IPS-NIHi7 (cell line): ENCODE data around the gene PCDHGB2.
A peak's percentile ranks its signal among the peaks of the same experiment; 100 is the strongest.
"Not testable (repeated sequence)": the region's sequence is repeated elsewhere in the genome, so short reads cannot be mapped to it uniquely, and the experiment has no call there.

Source experiments
- DNase-seq: peaks from one replicate; pipeline ENCODE4 v3.0.0; 2012; ENCODE audit warnings: mixed read lengths; ENCODE audit errors: extremely low spot score

PCDHGB2 gene

DNA sequence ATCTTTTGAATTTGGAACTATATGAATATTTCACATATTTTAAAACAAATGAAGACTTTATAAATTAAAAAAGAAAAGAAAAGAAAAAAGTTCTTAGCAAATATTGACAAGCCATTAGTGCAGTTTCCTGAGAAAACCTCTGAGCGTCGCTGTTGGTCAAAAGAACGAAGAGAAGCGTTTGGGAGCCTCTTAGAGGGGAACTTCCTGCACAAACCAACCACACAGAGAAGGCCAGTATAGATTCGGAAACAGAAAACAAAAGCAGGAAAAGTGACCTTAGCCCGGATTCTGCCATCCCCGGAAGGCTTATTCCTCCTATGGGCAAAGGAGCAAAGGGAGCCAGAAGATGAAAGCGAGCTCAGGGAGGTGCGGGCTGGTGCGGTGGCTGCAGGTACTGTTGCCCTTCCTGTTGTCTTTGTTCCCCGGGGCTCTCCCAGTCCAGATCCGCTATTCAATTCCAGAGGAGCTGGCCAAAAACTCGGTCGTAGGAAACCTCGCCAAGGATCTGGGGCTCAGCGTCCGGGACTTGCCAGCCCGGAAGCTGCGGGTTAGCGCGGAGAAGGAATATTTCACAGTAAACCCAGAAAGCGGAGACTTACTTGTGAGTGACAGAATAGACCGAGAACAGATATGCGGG is at the start of gene PCDHGB2:
Gene PCDHGB2, plus strand, starts transcription at position 205 of the 637 bp plus-strand sequence. Its CDS starts 142 bp downstream, at position 347.
- peak; percentile 71 for DNase-seq

DNA sequence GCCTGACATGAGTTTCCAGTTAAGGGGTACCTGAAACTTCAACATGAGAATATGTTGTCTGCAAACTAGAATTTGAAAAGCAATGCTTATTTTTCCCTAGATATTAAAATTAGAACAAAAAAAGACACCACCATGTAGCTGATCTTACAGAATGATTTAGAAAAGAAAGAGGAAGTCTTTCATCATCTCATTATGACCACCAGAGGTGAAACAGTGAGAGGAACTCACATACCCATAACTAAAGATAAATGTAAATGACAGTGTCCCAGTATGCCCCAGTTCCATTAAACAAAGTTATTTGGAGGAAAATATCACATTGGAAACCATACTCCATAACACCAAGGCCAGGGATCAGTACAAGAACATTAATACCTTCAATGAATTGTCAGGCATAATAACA is 46.1 kb upstream of the PCDHGB2 start:
- DNase-seq: no peak

DNA sequence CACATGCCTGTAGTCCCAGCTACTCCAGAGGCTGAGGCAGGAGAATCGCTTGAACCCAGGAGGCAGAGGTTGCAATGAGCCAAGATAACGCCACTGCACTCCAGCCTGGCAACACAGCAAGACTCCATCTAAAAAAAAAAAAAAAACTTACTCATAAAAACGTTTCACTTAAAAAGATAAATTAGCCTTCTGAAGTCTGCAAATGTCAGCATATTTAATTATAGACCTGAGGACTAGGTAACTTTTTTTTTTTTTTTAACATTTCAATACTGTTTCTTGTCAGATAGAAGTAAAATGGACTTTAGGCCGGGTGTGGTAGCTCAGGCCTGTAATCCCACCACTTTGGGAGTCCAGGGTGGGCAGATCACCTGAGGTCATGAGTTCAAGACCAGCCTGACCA is 42.8 kb upstream of the PCDHGB2 start:
- DNase-seq: not testable (repeated sequence)

DNA sequence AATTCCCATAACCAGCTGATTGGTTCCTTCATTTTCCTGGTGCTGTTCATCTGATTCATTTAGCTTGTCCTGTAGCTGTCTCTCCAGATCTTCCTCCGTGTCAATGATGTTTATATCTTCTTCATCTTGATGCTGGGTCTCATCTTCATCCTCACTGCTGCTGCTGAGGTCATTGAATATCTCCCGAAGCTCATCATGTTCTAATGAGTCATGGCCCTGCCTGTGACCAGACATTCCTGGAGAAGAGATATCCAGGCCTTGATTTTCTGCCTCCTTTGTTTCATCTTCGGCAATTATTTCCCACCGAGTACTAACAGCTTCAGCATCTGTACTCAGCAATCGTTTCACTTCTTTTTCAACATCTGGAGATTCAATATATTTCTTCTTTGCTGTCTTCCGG is 40.6 kb upstream of the PCDHGB2 start:
- DNase-seq: no peak

DNA sequence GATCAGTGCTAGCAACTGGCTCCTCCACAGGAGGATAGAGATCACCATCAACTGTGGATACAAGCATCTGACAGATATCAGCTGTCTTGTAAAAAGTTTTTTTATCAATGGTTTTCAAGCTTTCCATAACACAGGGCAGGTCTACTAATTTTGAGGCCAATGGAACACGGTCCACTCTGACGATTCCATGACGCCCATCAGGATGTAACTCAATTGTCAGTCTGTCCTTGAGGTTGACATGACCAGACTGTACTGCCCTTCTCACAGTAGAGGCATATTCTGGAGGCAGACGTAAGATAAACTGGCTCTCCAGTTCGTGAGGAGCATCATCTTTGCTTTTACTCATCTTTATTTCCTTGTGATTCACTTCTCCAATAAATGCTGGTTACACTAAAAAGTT is 40.1 kb upstream of the PCDHGB2 start:
- no peak for DNase-seq

DNA sequence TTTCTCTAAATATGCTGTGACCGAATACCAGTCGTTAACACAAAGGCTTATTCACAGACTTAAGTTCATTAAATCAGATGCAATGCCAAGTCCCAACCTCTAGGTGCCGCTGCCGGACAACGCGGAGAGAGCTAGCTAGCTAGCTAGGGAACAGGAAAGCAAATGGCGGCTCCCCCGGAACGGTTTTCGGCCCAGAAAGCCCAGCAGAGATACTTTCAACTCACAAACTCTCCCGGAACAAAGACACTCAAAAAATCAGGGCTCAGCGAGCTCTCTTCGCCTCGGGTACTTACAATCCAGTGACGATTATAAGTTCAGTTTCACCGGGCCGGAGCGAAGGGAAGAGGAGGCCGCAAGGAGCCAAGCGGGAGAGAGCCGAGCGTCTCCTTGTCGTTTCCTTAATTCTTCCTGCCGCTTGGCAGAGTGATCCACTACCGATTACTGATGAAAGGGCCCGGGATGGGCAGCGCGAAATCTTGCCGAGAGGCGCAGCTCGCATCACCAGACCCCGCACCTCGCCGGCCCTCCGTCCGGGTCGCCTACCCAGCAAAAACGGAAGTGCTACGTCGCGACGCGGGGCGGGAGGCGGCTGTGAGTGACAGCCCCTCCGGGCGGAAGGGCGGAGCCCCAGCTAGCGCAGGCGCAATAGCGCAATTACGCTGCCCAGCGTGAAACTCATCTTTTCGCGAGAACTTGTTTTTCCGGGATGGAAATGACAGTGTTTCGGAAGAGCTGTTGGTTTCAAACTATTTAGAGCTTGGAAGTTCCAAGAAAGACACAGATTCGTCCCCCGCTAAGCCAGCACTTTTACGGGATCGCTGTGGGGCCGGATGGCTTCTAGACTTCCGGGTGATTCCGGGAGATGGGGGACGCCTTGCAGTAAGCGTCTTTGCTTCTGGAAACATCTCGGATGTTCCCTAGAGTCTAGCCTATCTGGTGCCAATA is 39.3 kb upstream of the PCDHGB2 start, which contains the start of gene TAF7:
Gene TAF7, minus strand, starts transcription at position 560 of the 945 bp plus-strand sequence. CDS start 740 bp downstream, outside the sequence.
- peak; percentile 96 for DNase-seq

DNA sequence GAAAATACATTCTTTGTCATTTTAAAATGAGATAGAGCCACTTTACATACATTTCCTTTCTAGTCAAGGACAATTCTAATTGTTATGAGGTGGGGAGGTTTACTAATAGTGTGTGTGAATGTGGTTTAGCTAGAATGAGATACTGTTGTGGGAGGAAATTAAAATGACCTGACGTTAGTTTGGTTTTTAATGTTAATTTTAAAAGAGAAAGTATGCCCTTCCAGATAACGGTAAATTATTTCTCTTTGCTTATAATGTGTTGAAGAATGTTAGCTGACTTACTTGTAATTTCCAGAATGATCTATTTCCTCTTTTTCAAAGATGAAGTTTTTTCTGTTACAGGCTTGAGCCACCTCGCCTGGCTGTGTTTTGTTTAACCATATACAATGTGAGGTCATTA is 37.5 kb upstream of the PCDHGB2 start:
- DNase-seq: no peak

DNA sequence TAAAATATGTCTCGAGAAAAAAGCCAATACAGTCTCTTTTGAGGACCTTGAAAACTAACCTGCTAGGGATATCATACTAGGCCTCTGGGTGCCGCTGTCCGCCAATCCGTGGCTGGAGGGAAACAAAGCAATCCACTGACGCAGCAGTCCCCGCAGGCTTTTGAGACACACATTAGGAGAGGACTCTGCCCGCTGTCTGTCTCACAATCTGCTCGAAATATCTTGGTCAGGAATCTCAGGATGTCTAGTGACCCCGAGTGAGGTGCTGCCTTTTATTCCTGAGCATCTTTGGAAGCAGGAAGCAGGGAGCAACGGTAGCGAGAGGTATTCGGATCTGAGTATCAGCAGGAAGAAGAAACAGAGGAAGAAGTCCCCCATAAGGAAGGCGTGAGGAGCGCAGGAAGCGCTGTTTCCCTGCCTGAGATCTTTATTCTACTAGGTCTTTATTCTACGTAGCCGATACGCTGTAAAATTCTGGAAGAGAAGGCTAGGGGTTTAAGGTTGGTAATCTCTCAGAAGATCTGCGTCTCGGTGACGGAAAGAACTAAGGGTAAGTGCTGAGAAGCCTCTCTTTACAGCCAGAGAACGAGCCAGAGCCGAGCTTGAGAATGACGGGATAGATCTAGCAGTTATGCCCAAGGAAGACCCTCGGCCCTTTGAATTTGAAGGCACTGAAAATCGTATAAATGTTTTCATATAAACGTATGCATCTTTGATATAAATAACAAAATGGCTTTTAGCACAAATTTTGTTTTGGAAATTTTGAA is 33.5 kb upstream of the PCDHGB2 start:
- DNase-seq: peak; percentile 74

DNA sequence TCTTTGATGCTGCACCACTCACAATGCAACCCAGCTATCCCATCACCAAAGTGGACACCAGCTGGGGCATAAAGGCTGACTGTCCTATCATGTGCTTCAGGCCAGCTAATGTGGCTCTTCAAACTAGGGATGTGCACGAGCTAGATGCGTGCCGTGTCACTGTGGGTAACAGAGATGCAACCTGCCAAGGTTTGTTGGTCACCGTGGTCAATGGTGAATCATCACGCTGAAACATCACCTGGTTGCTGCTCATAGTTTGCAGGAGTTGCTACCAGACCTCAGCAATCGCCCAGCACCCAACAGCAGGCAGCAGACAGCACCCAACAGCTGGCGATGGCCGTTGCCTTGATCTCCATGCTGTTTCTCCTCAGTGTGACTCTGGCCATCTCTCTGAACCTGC is 31.6 kb upstream of the PCDHGB2 start:
- DNase-seq: no peak

DNA sequence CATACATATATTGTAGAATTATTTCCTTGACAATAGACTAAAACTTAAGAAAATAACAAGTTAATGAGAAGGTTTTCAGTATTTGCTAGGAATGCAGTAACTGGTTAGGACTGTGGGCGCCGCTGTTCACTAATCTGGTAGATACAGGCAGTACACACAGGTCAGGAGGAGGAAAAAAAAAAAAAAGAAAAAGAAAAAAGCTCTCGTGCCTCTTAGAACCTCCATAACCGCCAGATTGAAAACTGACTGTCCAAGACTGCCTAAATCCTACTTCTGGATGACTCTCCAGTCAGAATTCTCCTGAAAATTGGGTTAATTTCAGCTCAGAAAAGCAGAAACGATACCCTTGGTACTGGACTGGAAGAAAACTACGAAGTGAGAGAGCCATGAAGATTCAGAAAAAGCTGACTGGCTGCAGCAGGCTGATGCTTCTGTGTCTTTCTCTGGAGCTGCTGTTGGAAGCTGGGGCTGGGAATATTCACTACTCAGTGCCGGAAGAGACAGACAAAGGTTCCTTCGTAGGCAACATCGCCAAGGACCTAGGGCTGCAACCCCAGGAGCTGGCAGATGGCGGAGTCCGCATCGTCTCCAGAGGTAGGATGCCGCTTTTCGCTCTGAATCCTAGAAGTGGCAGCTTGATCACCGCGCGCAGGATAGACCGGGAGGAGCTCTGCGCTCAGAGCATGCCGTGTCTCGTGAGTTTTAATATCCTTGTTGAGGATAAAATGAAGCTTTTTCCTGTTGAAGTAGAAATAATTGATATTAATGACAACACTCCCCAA is 29.3 kb upstream of the PCDHGB2 start, which contains the start of gene PCDHGA1:
Gene PCDHGA1, plus strand, starts transcription at position 216 of the 782 bp plus-strand sequence.
- no peak for DNase-seq

DNA sequence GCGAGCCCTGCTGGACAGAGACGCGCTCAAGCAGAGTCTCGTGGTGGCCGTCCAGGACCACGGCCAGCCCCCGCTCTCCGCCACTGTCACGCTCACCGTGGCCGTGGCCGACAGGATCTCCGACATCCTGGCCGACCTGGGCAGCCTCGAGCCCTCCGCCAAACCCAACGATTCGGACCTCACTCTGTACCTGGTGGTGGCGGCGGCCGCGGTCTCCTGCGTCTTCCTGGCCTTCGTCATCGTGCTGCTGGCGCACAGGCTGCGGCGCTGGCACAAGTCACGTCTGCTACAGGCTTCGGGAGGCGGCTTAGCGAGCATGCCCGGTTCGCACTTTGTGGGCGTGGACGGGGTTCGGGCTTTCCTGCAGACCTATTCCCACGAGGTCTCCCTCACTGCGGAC is 27.2 kb upstream of the PCDHGB2 start:
- DNase-seq: not testable (repeated sequence)

DNA sequence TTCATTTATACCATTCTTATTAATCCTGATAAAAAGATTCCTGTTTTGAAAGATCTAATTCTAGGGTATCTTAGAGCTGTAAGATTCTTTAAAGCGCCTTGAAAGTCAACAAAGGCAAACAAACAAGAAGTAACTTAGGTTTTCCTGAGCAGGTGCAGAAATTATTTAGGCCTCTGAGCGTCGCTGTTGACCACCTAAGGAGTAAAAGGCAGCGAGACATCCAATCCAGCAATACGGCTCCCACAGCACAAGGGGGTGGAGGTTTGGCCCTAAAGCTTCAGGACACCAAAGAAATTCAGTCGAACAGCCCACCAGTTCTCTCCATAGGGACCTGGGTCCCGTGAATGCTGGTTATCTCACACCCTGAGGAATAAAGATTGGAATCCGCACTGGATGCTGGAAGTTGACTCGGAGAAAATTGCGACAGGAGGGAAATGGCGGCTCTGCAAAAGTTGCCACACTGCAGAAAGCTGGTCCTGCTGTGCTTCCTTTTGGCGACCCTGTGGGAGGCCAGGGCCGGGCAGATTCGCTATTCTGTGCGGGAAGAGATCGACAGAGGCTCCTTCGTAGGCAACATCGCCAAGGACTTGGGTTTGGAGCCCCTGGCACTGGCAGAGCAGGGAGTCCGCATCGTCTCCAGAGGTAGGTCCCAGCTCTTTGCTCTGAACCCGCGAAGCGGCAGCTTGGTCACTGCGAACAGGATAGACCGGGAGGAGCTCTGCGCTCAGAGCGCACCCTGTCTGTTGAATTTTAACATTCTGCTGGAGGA is 21.1 kb upstream of the PCDHGB2 start, which contains the start of gene PCDHGA2:
Gene PCDHGA2, plus strand, starts transcription at position 223 of the 769 bp plus-strand sequence.
- DNase-seq: peak; percentile 62

DNA sequence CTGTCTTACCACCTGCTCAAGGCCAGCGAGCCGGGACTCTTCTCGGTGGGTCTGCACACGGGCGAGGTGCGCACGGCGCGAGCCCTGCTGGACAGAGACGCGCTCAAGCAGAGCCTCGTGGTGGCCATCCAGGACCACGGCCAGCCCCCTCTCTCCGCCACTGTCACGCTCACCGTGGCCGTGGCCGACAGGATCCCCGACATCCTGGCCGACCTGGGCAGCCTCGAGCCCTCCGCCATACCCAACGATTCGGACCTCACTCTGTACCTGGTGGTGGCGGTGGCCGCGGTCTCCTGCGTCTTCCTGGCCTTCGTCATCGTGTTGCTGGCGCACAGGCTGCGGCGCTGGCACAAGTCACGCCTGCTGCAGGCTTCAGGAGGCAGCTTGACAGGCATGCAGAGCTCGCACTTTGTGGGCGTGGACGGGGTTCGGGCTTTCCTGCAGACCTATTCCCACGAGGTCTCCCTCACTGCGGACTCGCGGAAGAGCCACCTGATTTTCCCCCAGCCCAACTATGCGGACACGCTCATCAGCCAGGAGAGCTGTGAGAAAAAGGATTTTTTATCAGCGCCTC is 18.9 kb upstream of the PCDHGB2 start:
- DNase-seq: not testable (repeated sequence)

DNA sequence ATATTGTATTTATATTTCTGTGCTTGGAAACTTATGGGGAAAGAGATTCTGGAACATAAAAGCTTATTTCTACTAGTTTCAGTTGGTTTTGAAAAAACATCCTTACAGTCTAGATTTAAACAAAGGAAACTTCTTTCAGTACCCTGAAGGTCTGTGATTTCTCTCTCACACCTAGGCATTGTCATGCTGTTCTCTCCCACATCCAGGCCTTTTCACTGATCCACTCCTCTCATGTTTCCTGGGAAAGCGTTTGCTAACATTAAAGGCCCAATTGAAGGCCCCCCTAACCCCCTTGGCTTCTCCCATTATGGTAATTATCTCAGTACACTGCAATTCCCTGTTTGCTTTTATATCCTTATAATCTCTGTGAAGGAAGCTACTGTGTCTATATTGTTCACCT is 17.0 kb upstream of the PCDHGB2 start:
- DNase-seq: no peak

DNA sequence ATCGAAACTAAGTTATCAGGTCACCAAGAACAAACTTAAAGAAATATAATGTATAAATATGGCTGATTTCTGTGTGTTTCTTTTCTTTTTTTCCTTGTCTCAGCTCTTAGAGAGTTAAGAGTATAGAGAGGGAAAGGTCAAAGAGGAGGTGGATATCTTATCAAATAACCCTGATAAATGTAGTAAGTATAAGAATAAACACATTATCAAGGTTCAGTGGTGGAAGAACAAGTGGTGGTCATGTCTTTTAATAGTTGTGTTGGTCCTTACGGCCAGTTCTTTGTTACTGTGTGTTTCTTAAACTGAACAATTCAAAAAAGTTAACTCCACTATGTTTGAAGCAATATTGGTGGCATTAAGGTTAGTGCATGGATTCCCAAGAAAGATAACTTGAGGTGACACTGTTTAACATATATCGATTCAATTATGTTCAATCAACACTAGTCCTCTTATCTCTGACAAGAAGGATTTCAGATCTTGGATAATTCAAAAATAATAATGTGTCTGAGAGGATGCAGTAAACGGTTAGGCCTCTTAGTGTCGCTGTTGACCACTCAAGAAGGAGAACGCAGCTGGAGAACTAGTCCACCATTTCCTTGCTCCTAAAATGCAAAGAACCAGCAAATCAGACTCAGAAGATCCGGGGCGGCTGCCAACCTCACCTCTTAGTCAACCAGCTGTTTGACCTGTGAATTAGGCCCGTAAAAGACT is 16.4 kb upstream of the PCDHGB2 start, which contains the start of gene PCDHGA3:
Gene PCDHGA3, plus strand, starts transcription at position 588 of the 711 bp plus-strand sequence. CDS start 205 bp downstream, outside the sequence.
- peak; percentile 40 for DNase-seq

DNA sequence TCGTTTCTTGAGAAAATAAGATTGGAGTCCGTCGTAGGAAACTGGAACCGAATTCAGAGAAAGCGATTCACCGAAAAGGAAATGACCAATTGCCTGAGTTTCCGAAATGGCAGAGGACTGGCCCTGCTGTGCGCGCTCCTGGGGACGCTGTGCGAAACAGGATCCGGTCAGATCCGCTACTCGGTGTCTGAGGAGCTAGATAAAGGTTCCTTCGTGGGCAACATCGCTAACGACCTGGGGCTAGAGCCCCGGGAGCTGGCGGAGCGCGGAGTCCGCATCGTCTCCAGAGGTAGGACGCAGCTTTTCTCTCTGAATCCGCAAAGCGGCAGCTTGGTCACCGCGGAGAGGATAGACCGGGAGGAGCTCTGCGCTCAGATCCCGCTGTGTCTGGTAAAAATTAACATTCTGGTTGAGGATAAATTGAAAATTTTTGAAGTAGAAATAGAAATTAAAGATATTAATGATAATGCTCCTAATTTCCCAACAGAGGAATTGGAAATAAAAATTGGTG is 15.8 kb upstream of the PCDHGB2 start:
- DNase-seq: no peak

DNA sequence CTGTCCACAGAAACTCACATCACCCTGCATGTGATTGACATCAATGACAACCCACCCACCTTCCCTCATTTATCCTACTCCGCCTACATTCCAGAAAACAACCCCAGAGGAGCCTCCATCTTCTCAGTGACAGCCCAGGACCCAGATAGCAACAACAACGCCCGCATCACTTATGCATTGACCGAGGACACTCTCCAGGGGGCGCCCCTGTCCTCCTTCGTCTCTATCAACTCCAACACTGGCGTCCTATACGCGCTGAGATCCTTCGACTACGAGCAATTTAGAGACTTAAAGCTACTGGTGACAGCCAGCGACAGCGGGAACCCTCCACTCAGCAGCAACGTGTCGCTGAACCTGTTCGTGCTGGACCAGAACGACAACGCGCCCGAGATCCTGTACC is 14.5 kb upstream of the PCDHGB2 start:
- DNase-seq: no peak

DNA sequence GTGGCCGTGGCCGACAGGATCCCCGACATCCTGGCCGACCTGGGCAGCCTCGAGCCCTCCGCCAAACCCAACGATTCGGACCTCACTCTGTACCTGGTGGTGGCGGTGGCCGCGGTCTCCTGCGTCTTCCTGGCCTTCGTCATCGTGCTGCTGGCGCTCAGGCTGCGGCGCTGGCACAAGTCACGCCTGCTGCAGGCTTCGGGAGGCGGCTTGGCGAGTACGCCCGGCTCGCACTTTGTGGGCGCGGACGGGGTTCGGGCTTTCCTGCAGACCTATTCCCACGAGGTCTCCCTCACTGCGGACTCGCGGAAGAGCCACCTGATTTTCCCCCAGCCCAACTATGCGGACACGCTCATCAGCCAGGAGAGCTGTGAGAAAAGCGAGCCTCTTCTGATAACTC is 13.8 kb upstream of the PCDHGB2 start:
- not testable (repeated sequence) for DNase-seq
